Omental fat pad (tissue), 4 donors: ENCODE measurements around the gene SENP8. TPM values are rescaled to one million over a fixed set of nuclear protein-coding genes. Genes with fewer than 3 reads are reported as not detected.
"Not testable (repeated sequence)": the region's sequence is repeated elsewhere in the genome, so short reads cannot be mapped to it uniquely, and the experiment has no call there.

Source experiments
- ATAC-seq: fragments of 150-250 bp; one replicate; pipeline ENCODE4 v1.9.1; 2016; ENCODE audit warnings: mild to moderate bottlenecking, moderate library complexity; ENCODE audit not compliant: low FRiP score
- DNase-seq: peaks from one replicate; pipeline ENCODE4 v3.0.0-alpha.2; 2019; ENCODE audit warnings: low spot score
- CTCF ChIP-seq, 3 donors: fragments of 450-650 bp; IDR thresholded peaks; one replicate each; pipeline ENCODE4 v1.5.1; 2016 to 2017; ENCODE audit warnings: antibody characterized with exemption in 3 of 3, mild to moderate bottlenecking in 3 of 3, moderate library complexity in 2 of 3
- total RNA-seq, 4 donors: library from RNA; depleted of rRNA; stranded (reverse); fragments of >200 nt; gene quantifications; one replicate each; pipeline ENCODE4 v1.1.0, GENCODE V29; 2016

SENP8 gene
- 1 to 10 TPM in 3 of 4 donors, under 1 TPM in 1; 0.63 to 2.0 (median 1.0) TPM for total RNA-seq

- peak; percentile 94 for ATAC-seq
- peak in 1 of 3 donors; percentile 10 for TF ChIP-seq CTCF (IDR thresholded peaks at IDR 0.05)
- peak; percentile 97 for DNase-seq
Measured at GRCh38 chr15:72118017-72118978, at the start of gene SENP8, which contains the start of gene MYO9A. SENP8 (plus strand) TSS chr15:72118403; CDS start chr15:72139624, 21,221 bp downstream. MYO9A (minus strand) TSS chr15:72118150; CDS start chr15:72046563, 71,587 bp downstream.

GRCh38 chr15:72068856-72069255 is 49.3 kb upstream of the SENP8 start:
- ATAC-seq (no peak), DNase-seq (no peak)
- TF ChIP-seq CTCF (IDR thresholded peaks at IDR 0.05), result no peak

DNA sequence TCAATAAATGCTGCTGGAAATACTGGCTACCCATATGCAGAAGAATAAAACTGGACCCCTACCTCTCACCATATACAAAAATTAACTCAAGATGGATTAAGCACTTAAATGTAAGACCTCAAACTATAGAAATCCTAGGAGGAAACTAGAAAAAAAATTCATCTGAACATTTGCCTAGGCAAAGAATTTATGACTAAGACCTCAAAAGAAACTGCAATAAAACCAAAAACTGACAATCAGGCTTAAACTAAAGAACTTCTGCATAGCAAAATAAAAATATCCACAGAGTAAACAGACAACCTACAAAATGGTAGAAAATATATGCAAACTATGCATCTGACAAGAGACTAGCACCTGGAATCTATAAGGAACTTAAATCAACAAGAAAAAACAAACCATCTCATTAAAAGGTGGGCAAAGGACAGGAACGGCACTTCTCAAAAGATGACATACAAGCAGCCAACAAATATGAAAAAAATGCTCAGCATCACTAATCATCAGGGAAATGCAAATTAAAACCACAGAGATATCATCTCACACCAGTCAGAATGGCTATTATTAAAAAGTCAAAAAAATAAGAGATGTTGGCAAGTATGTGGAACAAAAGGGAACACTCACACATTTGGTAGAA is 47.3 kb upstream of the SENP8 start:
- no peak for TF ChIP-seq CTCF (IDR thresholded peaks at IDR 0.05)
- no peak for DNase-seq
- no peak for ATAC-seq

DNA sequence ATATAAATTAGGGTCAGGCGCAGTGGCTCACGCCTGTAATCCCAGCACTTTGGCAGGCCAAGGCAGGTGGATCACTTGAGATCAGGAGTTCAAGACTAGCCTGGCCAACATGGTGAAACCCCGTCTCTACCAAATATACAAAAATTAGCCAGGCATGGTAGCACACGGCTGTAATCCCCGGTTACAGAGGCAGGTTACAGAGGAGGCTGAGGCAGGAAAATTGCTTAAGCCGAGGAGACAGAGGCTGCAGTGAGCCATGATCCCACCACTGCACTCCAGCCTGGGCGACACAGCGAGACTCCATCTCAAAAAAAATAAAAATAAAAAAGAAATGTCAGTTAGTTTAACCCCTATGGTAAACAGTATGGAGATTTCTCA is 46.8 kb upstream of the SENP8 start:
- ATAC-seq, DNase-seq: not testable (repeated sequence)

GRCh38 chr15:72074335-72075060 is 43.7 kb upstream of the SENP8 start:
- no peak for ATAC-seq
- no peak for TF ChIP-seq CTCF (IDR thresholded peaks at IDR 0.05)
- no peak for DNase-seq

DNA sequence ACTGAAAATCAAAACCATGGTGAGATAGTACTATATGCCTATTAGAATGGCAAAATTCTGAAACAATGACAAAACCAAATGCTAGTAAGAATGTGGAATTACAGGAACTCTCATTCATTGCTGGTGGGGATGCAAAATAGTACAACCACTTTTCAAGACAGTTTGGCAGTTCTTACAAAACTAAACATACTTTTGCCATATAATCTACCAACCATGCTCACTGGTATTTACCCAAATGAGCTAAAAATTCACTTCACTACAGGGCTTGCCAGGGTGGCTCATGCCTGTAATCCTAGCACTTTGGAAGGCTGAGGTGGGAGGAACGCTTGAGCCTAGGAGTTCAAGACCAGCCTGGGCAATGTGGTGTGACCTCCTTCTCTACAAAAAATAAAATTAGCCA is 40.3 kb upstream of the SENP8 start:
- DNase-seq (no peak), ATAC-seq (no peak)
- no peak for TF ChIP-seq CTCF (IDR thresholded peaks at IDR 0.05)

DNA sequence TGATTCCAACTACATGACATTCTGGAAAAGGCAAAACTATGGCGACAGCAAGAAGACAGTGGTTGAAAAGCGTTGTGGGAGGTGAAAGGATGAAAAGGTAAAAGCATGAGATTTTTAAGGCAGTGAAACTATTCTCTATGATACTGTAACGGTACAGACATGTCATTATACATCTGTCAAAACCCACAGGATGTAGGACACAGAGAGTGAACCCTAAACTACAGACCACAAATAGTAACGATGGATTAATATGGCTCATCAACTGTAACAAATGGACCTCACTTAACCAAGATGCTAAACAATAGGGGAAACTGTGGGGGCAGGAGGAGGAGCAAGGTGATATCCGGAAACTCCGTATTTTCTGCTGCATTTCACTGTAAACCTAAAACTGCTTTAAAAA is 39.3 kb upstream of the SENP8 start:
- TF ChIP-seq CTCF (IDR thresholded peaks at IDR 0.05), result no peak
- DNase-seq (no peak), ATAC-seq (no peak)
